Head of caudate nucleus (tissue), 42 donors: ENCODE measurements around the gene OOEP.
A peak's percentile ranks its signal among the peaks of the same experiment; 100 is the strongest.

Experiments
- DNase-seq, 42 donors: peaks; one replicate each; pipeline versions ENCODE4 v3.0.0 to v3.0.0-alpha.2; 2020 to 2021; ENCODE audit warnings: mixed read lengths in 7 of 42
- intact Hi-C: fragments of 100-400 bp; cut with DNase I; formaldehyde crosslinking; loops from one replicate; pipeline ENCODE4 v1.15.0; 2022

Gene OOEP

GRCh38 chr6:73369157-73369556 lies 540 bp downstream of the OOEP start:
- intact Hi-C loops = no loop called here
- no peak for DNase-seq

GRCh38 chr6:73368675-73369074 lies 1.0 kb downstream of the OOEP start:
- DNase-seq = no peak
- intact Hi-C loops = no loop called here

GRCh38 chr6:73367761-73368355 lies 1.8 kb downstream of the OOEP start:
- intact Hi-C loops = no loop called here
- no peak for DNase-seq

GRCh38 chr6:73364549-73364948 lies 5.1 kb downstream of the OOEP start:
- no peak for DNase-seq
- intact Hi-C loops = no loop called here

GRCh38 chr6:73364121-73364520 lies 5.6 kb downstream of the OOEP start:
- intact Hi-C loops = no loop called here
- no peak for DNase-seq

GRCh38 chr6:73363537-73363875 lies 6.2 kb downstream of the OOEP start:
- no peak for DNase-seq
- intact Hi-C loops = no loop called here

GRCh38 chr6:73362869-73363536 lies 6.7 kb downstream of the OOEP start:
- no peak for DNase-seq
- intact Hi-C loops = no loop called here

DNA sequence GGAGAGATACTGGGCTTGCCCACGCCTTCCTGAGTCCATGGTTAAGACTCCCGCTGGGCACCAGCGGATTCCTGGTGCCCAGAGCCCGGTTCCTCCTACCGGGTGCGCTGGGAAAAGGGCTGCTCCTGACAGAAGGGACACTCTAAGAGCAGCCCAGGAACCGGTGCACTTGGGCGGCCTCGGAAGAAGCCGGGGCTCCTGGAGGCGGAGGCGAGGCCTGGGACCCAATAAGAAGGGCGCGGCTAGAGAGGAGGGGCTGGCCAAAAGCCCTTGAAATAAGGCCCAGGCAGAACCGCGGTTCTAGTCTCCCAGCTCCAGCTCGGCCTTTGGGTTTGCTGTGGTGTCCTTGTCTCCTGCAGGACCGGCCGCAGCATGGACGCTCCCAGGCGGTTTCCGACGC lies 7.3 kb downstream of the OOEP start, which contains the start of gene KHDC3L:
TSS of gene KHDC3L (plus strand) at position 301 of the 400 bp plus-strand sequence. CDS start at position 373, 72 bp downstream.
- intact Hi-C loops = no loop called here
- DNase-seq = no peak

GRCh38 chr6:73353636-73354593 lies 15.8 kb downstream of the OOEP start, which contains the start of gene DPPA5:
TSS of gene DPPA5 (minus strand) at chr6:73354276. CDS start at chr6:73354225, 51 bp downstream.
- peak in 1 of 42 donors; percentile 34 for DNase-seq
- intact Hi-C loops = no loop called here

DNA sequence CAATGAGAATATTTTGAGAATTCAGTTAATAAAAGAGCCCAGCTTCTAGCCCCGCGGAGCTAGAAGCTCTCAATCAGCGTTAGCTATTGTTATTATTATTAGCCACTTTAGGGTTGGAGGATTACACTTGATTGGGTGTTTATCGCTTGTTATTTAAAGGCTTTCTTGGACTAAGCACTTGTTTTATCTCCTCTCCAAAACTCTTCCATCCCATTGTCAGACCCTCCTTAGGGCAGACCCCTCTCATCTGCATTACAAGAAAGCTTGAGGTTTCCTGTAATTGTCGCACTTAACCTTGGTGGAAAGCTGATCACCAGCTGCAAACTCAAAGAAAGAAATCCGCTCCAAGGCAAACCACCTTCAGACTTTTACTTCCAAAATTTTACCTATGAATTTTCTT lies 20.4 kb downstream of the OOEP start:
- DNase-seq = no peak
- intact Hi-C loops = no loop called here

GRCh38 chr6:73348550-73349204 lies 21.0 kb downstream of the OOEP start:
- intact Hi-C loops = no loop called here

GRCh38 chr6:73343164-73343563 lies 26.5 kb downstream of the OOEP start:
- DNase-seq = no peak
- intact Hi-C loops = no loop called here

More at GRCh38 chr6:73348550-73349204, 21.0 kb downstream of the OOEP start:
- peak in 1 of 42 donors; percentile 31 for DNase-seq

DNA sequence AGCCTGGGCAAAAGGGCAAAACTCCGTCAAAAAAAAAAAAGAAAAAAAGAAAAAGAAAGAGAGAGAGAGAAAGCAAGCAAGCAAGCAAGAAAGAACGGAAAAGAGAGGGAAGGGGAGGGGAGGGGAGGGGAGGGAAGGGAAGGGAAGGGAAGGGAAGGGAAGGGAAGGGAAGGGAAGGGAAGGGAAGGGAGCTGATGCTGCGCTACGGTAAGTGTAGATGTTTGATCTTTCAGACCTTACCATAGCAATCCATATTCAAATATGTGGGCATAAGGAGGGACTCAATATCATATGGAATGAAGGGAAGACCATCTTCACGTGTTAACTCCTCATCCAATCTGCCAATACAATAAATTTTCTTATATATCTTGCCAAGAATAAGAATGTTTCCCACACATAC lies 27.5 kb downstream of the OOEP start:
- intact Hi-C loops = no loop called here
- no peak for DNase-seq

DNA sequence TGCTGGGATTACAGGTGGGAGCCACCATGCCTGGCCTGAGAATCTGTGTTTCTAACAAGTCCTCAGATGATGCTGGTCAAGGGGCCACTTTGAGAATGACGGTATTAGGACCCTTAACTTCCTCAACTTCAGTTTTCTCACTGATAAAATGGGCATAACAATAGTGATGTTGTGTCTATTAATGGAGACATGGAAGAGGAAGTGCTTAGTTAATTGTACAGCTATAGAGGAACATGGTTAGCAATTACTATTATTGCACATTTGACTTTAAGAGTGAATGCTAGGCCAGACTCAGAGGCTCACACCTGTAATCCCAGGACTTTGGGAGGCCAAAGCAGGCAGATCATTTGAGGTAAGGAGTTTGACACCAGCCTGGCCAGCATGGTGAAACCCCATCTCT lies 28.4 kb downstream of the OOEP start:
- no peak for DNase-seq
- intact Hi-C loops = no loop called here

GRCh38 chr6:73340048-73340447 lies 29.6 kb downstream of the OOEP start:
- intact Hi-C loops = no loop called here
- DNase-seq = no peak

DNA sequence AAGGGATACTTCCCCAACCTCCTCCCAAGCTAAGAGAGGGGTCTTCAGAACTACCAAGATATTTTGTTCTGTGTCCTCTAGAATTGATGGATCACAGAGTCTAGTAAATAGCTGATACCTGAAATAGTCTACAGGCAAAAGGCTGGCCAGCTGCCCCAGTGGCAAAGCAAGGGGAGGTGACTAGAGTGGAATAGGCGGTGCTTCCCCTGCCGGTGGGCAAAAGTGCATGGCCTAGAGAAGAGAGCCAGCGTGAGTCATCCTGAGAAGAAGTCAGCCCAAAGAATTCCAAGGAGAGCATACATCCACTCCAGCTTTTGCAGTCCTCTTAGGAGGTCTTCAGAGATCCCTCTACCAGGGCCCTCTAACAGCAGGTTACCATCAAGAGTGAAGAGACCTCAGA lies 30.4 kb downstream of the OOEP start:
- no peak for DNase-seq
- intact Hi-C loops = no loop called here

DNA sequence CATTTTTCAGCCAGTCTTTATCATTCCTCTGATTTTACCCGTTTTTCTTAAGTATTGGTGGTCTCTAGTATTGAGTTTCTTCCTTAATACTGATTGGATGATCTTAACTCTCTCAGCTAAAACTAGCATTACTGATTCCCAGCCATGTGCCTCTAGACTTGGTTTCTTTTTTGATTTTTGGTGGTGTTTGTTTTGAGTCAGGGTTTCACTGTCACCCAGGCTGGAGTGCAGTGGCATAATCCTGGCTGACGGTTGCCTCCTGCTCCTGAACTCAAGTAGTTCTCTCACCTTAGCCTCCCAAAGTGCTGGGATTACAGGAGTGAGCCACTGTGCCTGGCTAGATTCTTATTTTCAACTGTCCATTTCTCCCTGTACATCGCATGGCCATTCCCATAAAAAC lies 40.5 kb downstream of the OOEP start:
- DNase-seq = no peak
- intact Hi-C loops = no loop called here

GRCh38 chr6:73328790-73329189 lies 40.9 kb downstream of the OOEP start:
- intact Hi-C loops = no loop called here
- DNase-seq = no peak

- DNase-seq = no peak
- intact Hi-C loops = no loop called here
These were observed 44.0 kb downstream of the OOEP start for GRCh38 chr6:73325656-73326055.

DNA sequence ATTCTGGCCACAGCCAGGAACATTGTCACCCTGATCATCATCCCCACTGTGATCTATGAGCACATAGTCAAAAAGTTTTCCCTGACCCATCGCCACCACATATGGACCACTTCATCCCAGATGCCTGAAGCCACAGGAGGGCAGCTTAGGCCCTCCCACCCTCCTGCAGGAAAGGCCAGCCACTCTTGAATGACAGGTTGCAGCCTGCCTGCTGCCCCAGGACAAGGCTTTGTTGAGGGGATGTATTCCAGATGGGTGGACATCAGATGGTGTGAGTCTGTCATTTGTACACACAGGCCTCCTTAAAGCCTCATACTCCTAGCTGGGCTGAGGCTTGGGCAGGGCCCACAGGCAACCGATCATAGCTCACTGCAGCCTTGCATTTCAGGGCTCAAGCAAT lies 46.4 kb downstream of the OOEP start:
- intact Hi-C loops = no loop called here
- DNase-seq = no peak
